K562 (cell line): ENCODE results near the gene CSTB.

ENCODE experiments used
- MTA2 ChIP-seq: fragments of 450-650 bp; IDR thresholded peaks from 2 replicates; pipeline ENCODE4 v1.6.1; 2016; ENCODE audit warnings: low read depth
- USF2 ChIP-seq: sonication (generic); formaldehyde crosslinking; IDR thresholded peaks from 2 replicates; pipeline ENCODE4 v1.5.0; 2020; ENCODE audit warnings: missing genetic modification reagents

- TF ChIP-seq MTA2, result no peak
- TF ChIP-seq USF2 (CRISPR knock-in tag), result no peak
Observed at GRCh38 chr21:43806017-43806710, 30.1 kb upstream of the CSTB start.
